Kasumi-1 (cell line): ENCODE data around the gene ADGRB3.
A peak's percentile ranks its signal among the peaks of the same experiment; 100 is the strongest.

Experiments
- DNase-seq, 2 experiments: peaks; one replicate each; lab custom pipeline; 2025; lab: John Stamatoyannopoulos, UW

ADGRB3 gene

DNA sequence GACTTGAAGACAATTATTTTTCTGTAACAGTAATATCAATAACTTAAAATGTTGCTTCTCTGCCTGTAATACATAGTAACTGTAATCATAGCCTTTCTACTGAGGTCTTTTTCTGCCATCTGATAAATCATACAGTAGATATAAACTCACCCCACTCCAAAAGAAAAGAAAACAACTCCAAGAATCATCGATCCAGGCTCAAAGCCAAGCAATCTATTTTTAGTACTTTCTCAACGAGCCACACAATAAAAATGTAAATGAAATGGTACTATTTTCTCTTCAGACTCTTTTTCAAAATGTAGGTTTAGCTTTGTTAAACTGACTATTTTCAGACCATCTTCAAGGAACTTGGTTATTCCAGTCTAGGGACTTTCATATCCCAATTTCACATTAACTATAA lies 493.3 kb downstream of the ADGRB3 start:
- no peak for DNase-seq

DNA sequence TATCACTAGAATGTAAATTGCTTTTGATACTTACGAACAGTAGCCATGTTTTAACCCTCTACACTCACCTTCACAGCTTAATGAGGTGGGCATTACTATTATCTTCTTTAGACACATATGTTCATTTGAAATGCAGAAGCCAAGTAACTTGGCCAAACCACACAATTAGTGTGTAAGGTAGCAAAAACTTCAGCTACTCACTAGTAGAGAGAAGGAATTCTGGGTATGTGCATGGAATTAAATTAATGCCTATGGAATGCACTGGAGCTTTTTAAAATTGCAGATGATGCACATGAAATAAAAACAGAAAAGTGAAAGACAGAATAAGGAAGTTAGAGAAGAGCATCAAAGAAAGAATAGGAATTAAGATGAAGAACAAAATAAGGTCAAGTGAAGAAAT lies 494.0 kb downstream of the ADGRB3 start:
- no peak for DNase-seq

DNA sequence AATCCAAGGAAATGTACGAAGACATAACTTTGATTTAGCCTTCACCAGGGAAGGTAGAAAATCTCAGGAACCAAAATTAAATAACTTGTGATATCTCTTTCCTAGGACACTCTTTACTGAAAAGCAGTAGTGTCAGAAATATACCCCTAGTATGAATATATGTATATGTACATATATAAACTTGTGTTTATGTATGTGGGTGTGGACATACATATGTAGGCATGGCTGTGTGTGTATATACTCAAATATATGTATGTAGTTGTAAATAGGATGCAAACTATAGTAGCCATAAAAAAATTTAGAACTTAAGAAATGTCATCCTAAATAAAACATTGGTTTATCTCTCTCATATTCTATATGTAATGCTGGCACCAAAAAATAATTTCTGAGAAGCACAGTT lies 500.8 kb downstream of the ADGRB3 start:
- DNase-seq = no peak

GRCh38 chr6:69138148-69138547 lies 503.1 kb downstream of the ADGRB3 start:
- DNase-seq = no peak

DNA sequence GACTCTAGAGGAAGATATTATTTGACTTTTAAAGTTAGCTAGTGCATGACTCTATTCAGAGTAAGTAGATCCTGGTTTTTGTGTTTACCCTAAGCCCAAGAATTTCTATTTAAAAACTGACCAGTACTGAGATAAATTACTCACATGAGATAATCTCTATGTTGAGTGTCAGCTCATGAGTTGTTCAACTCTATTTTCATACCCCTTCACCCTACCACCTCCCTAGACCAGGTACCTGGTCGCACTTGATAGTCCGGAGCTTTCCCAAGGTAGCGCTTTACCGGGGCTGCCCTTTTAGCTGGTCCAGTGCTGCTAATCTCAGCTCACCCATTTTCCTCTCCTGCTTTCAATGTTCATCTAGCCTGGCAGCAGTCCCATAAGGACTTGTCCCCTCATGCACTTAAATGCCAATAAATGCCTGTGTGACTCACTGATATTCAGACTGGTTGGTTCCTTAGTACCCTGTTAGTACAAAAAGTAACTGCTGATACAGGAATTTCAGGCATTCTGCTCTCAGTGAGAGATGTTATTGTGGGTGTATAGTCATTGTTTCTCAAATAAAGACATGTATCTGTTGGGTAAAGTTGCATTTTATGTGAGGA lies 503.9 kb downstream of the ADGRB3 start:
- DNase-seq = no peak

- DNase-seq = no peak
Measured at GRCh38 chr6:69145062-69145461, 510.0 kb downstream of the ADGRB3 start.

DNA sequence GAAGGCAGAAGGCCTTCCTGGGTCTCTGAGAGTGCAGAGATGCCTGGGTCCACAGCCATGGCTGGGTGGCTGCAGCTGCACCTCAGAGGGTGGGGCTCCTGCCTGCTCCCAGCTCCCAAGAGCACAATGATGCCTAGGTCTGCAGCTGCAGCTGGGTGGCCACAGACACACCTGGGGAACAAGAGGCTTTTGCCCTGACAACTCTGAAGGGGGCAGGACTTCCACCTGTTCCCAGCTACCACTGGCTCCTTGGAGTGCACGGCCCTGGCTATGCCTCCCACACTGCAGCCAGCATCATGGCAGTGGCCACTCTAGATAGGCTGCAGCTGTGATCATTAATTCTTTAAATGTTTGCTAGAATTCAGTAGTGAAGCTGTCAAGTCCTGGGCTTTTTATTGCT lies 511.3 kb downstream of the ADGRB3 start:
- no peak for DNase-seq

GRCh38 chr6:69155467-69155866 lies 520.4 kb downstream of the ADGRB3 start:
- no peak for DNase-seq

DNA sequence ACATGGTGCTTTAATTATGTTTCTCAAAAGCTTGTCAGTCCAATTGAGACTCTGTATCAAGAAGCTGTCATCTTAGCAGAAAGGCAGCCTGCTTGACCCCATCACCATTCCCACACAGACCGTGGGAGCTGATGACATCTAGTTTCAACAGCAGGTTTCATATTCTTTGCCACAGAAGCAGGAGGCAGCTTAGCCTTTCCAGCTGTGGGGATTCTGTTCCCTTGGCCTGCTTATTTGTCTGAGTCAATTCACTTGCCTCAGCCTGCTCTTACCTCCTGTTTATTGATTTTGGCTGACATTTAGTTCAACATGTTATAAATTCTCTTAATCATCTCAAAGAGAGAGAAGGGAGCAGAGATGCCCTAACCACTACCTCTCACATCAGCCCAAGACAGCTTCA lies 527.7 kb downstream of the ADGRB3 start:
- DNase-seq = no peak

DNA sequence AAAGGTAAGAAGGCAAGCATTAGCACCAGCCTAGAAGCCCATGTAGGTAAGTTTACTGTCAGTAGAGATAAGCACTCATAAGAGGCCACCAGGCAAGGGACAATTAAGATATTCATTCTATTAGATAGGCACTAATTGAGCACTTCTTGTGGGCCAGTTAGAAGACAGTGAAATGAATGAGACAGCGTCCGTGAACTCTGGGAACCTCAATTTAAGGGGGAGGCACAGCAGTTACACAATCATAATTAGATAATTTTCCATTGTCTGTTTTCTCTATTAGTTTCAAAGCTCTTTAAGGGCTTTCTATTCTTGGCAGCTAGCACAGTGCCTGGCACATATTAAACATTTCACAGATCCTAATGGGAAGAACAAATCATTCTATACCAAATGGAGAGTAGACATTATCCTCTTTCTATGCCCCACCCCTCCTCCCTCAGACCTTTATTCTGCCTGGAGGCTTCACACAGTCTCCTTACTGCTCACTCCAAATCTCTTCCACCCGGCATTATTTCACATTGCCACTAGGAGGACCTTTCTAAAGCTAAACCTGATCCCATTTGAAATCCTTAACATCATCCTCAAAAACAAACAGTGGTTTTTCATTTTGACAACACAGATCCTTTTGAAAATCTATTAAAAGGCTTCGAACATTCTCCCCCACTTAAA lies 529.6 kb downstream of the ADGRB3 start:
- peak; percentile 29 to 30 for DNase-seq

- peak; percentile 9 to 17 for DNase-seq
Measured at GRCh38 chr6:69179681-69180080, 544.6 kb downstream of the ADGRB3 start.

DNA sequence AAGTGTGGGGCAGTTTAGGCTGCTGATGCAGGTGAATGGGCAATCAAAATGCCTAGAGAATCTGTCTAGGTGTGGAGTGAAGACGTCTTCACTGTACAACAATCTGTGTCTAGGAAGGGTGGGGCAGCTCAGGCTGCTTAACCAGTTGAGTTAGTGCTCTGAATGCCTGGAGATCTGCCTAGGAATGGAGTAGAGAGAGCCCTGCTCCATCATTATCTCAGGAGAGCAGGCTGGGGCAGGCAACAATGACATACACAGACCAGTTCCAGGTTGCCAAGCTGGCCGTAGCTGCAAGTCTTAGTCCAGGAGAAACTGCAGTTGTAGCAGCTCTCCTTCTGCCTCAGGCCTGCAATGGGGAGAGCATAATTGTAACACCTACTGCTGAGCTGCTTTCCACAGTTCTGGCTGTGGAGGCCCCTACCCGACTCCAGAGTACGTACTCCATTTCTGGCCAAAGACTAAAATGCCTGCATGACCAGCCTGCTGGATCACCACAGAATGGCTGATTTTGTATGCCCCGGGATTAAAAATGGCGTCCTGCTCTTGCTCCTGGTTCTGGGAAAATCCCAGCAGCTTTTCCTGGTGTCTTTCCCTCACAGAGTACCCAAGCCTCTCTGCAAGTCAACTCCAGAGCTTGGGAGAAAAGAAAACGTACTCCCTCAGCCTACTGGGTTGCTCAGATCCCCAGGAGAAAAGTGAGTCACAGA lies 545.4 kb downstream of the ADGRB3 start:
- DNase-seq = no peak

- no peak for DNase-seq
Measured at GRCh38 chr6:69181964-69182363, 546.9 kb downstream of the ADGRB3 start.

DNA sequence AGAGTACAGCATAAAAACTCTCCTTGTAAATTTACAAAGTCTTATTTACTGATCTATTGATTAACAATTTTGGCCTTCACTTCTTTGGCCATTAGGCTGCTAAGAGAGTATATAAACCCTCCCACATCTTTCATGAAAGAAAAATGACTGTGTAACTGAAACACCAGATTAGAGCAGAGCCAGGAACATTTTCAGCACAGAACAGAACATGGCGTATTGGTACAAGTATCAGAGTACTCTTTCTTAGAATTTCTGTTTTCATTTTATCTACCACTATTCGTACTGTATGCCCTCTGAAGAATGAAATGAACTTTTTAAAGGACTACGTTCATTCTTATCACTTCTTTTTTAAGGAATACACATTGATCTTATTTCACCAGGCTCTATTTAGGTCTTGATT lies 550.2 kb downstream of the ADGRB3 start:
- no peak for DNase-seq

- DNase-seq = no peak
Measured at GRCh38 chr6:69202768-69203167, 567.7 kb downstream of the ADGRB3 start.

GRCh38 chr6:69216127-69216526 lies 581.0 kb downstream of the ADGRB3 start:
- no peak for DNase-seq

DNA sequence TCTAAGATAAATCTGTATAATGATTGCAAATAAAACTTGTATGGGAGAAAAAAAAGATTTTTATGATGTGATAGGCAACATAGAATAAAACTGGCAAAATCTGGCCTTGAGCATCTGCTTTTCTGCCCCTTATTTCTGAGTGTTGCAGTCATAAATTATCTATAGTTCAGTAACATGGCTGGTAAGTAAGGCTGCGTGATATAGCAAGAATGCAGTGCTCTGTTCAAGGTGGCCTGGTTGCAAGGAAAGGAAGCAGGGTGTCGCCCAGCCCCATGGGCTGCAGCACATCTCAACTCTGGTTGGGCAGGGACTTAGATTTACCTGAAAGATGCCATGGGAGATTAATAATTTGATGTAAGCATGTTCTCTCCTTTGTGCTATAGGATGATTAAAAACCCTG lies 582.3 kb downstream of the ADGRB3 start:
- no peak for DNase-seq

- no peak for DNase-seq
Measured at GRCh38 chr6:69220375-69220774, 585.3 kb downstream of the ADGRB3 start.

DNA sequence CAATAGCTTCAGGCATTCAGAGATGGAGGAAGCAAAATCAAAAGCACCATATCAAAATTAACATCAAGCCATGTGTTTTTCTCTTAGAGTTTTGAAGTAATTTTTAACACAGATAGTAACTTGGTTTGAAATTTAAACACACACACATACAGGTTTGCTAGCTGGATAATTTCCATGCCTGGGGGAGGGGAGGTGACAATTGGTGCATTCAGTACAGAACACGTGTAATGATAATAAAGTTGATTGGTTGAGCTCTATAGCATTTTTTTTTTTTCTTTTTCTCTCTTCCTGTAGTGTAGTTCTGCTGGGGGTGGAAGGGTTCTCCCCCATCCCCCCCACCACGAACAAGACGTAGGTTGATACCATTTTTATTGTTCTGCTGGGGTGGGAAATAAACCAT lies 596.9 kb downstream of the ADGRB3 start:
- DNase-seq = no peak

DNA sequence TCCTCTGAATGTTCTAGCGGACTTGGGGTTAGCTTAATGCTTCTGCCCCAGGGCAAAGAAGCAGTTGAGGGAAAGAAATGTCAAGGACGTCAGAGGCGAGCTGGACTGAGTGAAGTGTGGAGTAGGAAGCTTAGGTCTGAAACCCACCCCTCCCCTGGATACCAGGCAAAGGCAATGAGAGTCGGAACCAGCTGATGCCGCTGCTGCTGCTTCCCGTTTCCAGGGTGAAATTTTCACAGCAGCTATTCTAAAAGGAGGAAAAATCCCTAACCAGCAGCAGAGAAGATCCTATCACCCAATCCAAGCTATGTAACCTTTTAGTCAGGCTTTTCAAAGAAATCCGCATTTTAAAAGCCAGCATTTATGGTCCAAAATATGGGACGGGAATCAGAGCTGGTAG lies 597.4 kb downstream of the ADGRB3 start:
- no peak for DNase-seq

DNA sequence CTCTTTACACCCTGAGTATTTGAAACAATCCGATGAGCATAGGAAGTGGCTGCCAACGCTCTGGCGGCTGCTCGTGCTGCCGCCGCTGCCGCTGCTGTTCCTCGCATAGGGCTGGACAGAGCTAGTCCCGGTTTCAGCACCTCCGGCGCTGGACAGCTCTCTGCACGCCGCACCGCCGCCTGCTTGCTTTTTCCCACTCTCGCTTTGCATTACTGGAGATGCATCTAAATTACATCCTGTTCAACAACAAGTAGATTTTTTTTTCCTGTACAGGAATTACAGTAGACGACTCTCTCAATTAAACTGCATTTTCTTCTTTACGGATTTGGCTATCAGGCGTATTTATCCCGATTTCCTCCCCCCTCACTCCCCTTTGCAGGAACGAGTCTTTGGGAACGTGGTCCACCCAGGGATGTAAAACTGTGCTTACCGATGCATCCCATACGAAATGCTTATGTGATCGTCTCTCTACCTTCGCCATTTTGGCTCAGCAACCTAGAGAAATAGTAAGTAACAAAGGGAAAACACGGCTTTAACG lies 597.9 kb downstream of the ADGRB3 start:
- peak; percentile 59 to 74 for DNase-seq

- DNase-seq = no peak
Measured at GRCh38 chr6:69238067-69238466, 603.0 kb downstream of the ADGRB3 start.

DNA sequence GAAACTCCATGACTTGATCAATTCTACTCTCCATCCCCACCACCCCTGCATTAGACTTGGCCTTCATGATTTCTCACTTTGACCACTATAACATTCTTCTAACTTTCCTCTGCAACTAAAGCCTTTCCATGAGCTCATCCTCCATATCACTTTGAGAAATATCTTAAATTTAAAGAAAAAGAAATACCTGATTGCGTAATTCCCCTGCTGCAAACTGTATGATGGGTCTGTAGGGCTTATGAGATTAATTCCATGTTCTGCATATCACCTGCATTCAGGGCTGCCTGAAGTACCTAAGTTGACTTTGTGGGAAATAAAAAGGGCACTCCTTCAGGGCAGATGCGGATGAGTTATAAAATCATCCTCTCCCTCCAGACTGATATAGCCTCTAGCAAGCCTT lies 611.9 kb downstream of the ADGRB3 start:
- DNase-seq = no peak
